H1 (cell line): ENCODE measurements around the gene TFPT. TPM values are rescaled to one million over a fixed set of nuclear protein-coding genes. Genes with fewer than 3 reads are reported as not detected.

Experiments used
- CTCF ChIA-PET: fragments of 300-600 bp; sonication (Branson Sonifier 250); formaldehyde crosslinking; loops from one replicate; lab custom pipeline; 2021; ENCODE audit not compliant: partially characterized antibody; lab: Charles Lee
- POLR2A ChIA-PET: fragments of 300-600 bp; sonication (Branson Sonifier 250); formaldehyde crosslinking; loops from one replicate; lab custom pipeline; 2021; ENCODE audit warnings: inconsistent platforms; ENCODE audit not compliant: partially characterized antibody; lab: Charles Lee
- DNase-seq, 2 experiments: peaks; one replicate each; pipeline versions ENCODE4 v3.0.0 to v3.0.0-alpha.2; 2010 to 2022; ENCODE audit warnings: low spot score in 2 of 2, low read depth in 1 of 2, mixed read lengths in 1 of 2
- FAIRE-seq: peaks from 2 replicates; lab custom pipeline; 2011; peaks lifted over from hg19 to GRCh38; lab: Jason Lieb, UNC
- H2AFZ ChIP-seq: 2 replicates; pipeline ENCODE4 v1.8.1; 2012; ENCODE audit warnings: low read length, inconsistent platforms
- H2AK5ac ChIP-seq: 2 replicates; pipeline ENCODE4 v1.6.1; 2013; ENCODE audit warnings: low read depth, low read length
- H2BK120ac ChIP-seq: replicated peaks from 2 replicates; pipeline ENCODE3; 2013; ENCODE audit warnings: low read depth, low read length, inconsistent platforms
- H2BK12ac ChIP-seq: 2 replicates; pipeline ENCODE4 v1.6.1; 2013; ENCODE audit warnings: low read depth, low read length
- H2BK15ac ChIP-seq: 2 replicates; pipeline ENCODE4 v1.6.1; 2013; ENCODE audit warnings: low read length
- H2BK20ac ChIP-seq: 2 replicates; pipeline ENCODE4 v1.6.1; 2013; ENCODE audit warnings: low read length
- H2BK5ac ChIP-seq: 2 replicates; pipeline ENCODE4 v1.6.1; 2013; ENCODE audit warnings: low read depth, low read length
- H3K14ac ChIP-seq: 2 replicates; pipeline ENCODE4 v1.6.1; 2013; ENCODE audit warnings: inconsistent platforms; ENCODE audit not compliant: insufficient read length
- H3K18ac ChIP-seq: 2 replicates; pipeline ENCODE4 v1.6.1; 2013; ENCODE audit warnings: low read length; ENCODE audit errors: extremely low read depth
- H3K23ac ChIP-seq: 2 replicates; pipeline ENCODE4 v1.6.1; 2013; ENCODE audit warnings: inconsistent platforms; ENCODE audit not compliant: insufficient read length
- H3K23me2 ChIP-seq: 2 replicates; pipeline ENCODE4 v1.6.1; 2013; ENCODE audit warnings: low read depth, low read length
- H3K27ac ChIP-seq: 2 replicates; pipeline ENCODE4 v1.6.1; 2011; ENCODE audit warnings: low read depth, low read length, inconsistent platforms
- H3K27me3 ChIP-seq, 4 experiments: replicated peaks in 1 of 4; 1 replicate in 1 of 4; 2 replicates in 3 of 4; pipeline versions ENCODE4 v1.6.1 to v1.8.1; 2011 to 2013; ENCODE audit warnings: low read length in 3 of 4, mild to moderate bottlenecking in 3 of 4, inconsistent platforms in 2 of 4, mixed read lengths in 2 of 4, moderate library complexity in 1 of 4; ENCODE audit not compliant: control insufficient read depth in 3 of 4, insufficient read depth in 3 of 4; ENCODE audit errors: extremely low read depth in 1 of 4
- H3K36me3 ChIP-seq, 4 experiments: 2 replicates each; pipeline versions ENCODE4 v1.6.1 to v1.8.1; 2011 to 2013; ENCODE audit warnings: mild to moderate bottlenecking in 4 of 4, low read length in 3 of 4, moderate library complexity in 2 of 4, control low read depth in 1 of 4, inconsistent platforms in 1 of 4; ENCODE audit not compliant: insufficient read depth in 4 of 4, control insufficient read depth in 2 of 4
- H3K4ac ChIP-seq: replicated peaks from 2 replicates; pipeline ENCODE3; 2013; ENCODE audit warnings: low read length, low read depth, mixed read lengths, inconsistent platforms; ENCODE audit not compliant: insufficient read length
- H3K4me1 ChIP-seq, 4 experiments: replicated peaks in 1 of 4; 1 replicate in 1 of 4; 2 replicates in 3 of 4; pipeline versions ENCODE4 v1.6.1 to v1.8.1; 2011 to 2013; ENCODE audit warnings: low read length in 3 of 4, inconsistent platforms in 2 of 4, mixed read lengths in 1 of 4; ENCODE audit not compliant: insufficient read depth in 4 of 4, control insufficient read depth in 3 of 4
- H3K4me2 ChIP-seq, 2 experiments: 2 replicates each; pipeline versions ENCODE4 v1.6.1 to v1.8.1; 2011 to 2013; ENCODE audit warnings: low read depth in 2 of 2, low read length in 2 of 2, control low read depth in 1 of 2, inconsistent platforms in 1 of 2, mild to moderate bottlenecking in 1 of 2; ENCODE audit not compliant: insufficient read depth in 1 of 2
- H3K4me3 ChIP-seq, 4 experiments: fragments of 200-600, 300-600 bp in 1 of 4; sonication (generic), shearing (Covaris generic), sonication (Bioruptor Twin) in 1 of 4; 2 replicates each; pipeline versions ENCODE4 v1.5.1 to v1.8.1; 2011 to 2016; ENCODE audit warnings: low read length in 4 of 4, low read depth in 3 of 4, control low read depth in 2 of 4, inconsistent platforms in 2 of 4, mild to moderate bottlenecking in 2 of 4, mixed read lengths in 1 of 4, moderate library complexity in 1 of 4; ENCODE audit not compliant: insufficient read depth in 2 of 4; ENCODE audit errors: extremely low read depth in 1 of 4
- H3K56ac ChIP-seq: replicated peaks from 2 replicates; pipeline ENCODE3; 2013; ENCODE audit warnings: low read depth, mild to moderate bottlenecking, mixed read lengths, low read length, inconsistent platforms; ENCODE audit not compliant: insufficient read length
- H3K79me1 ChIP-seq: 2 replicates; pipeline ENCODE4 v1.6.1; 2013; ENCODE audit warnings: low read depth, low read length, control low read depth
- H3K79me2 ChIP-seq, 2 experiments: 2 replicates each; pipeline versions ENCODE4 v1.6.1 to v1.8.1; 2012 to 2013; ENCODE audit warnings: low read length in 2 of 2, mild to moderate bottlenecking in 2 of 2, inconsistent platforms in 1 of 2; ENCODE audit not compliant: insufficient read depth in 2 of 2, control insufficient read depth in 1 of 2
- H3K9ac ChIP-seq, 4 experiments: replicated peaks in 1 of 4; 1 replicate in 1 of 4; 2 replicates in 3 of 4; pipeline versions ENCODE4 v1.6.1 to v1.8.1; 2011 to 2013; ENCODE audit warnings: low read depth in 3 of 4, low read length in 3 of 4, control low read depth in 2 of 4, mild to moderate bottlenecking in 2 of 4, moderate library complexity in 2 of 4, inconsistent platforms in 1 of 4; ENCODE audit errors: extremely low read depth in 1 of 4
- H3K9me3 ChIP-seq, 2 experiments: 2 replicates each; pipeline versions ENCODE4 v1.6.1 to v1.8.1; 2012 to 2013; ENCODE audit warnings: mild to moderate bottlenecking in 2 of 2, moderate library complexity in 2 of 2, control low read depth in 1 of 2, inconsistent platforms in 1 of 2, low read depth in 1 of 2, low read length in 1 of 2, mixed read lengths in 1 of 2; ENCODE audit not compliant: insufficient read depth in 2 of 2
- H4K20me1 ChIP-seq, 2 experiments: replicated peaks in 1 of 2; 2 replicates each; pipeline versions ENCODE3 to v1.8.1; 2011 to 2013; ENCODE audit warnings: inconsistent platforms in 2 of 2, low read length in 2 of 2, mild to moderate bottlenecking in 1 of 2; ENCODE audit not compliant: insufficient read depth in 2 of 2, control insufficient read depth in 1 of 2
- H4K5ac ChIP-seq: 2 replicates; pipeline ENCODE4 v1.6.1; 2013; ENCODE audit warnings: low read length, low read depth, mixed read lengths, inconsistent platforms; ENCODE audit not compliant: insufficient read length
- H4K8ac ChIP-seq: 2 replicates; pipeline ENCODE4 v1.8.0; 2013; ENCODE audit warnings: mild to moderate bottlenecking, moderate library complexity, low read length, inconsistent platforms; ENCODE audit not compliant: insufficient read depth; ENCODE audit errors: extremely low read depth
- H4K91ac ChIP-seq: replicated peaks from 2 replicates; pipeline ENCODE3; 2013; ENCODE audit warnings: low read length, mixed read lengths, inconsistent platforms; ENCODE audit not compliant: insufficient read length
- RNF2 ChIP-seq: fragments of 200-900, 300-1000 bp; sonication (generic); IDR thresholded peaks from 2 replicates; pipeline ENCODE4 v1.7.1; 2016; ENCODE audit warnings: borderline replicate concordance, low read depth, mild to moderate bottlenecking, antibody characterized with exemption, low read length; ENCODE audit not compliant: poor library complexity, severe bottlenecking; ENCODE audit errors: missing control alignments
- TCF12 ChIP-seq: IDR thresholded peaks from 2 replicates; pipeline ENCODE4 v1.6.1; 2011; ENCODE audit warnings: low read depth, mild to moderate bottlenecking, low read length
- WGBS, 2 experiments: shearing (Covaris generic) in 1 of 2; methylation state at CpG; one replicate each; pipeline versions ENCODE4 v1.1.6 to v1.1.7; 2013 to 2015; ENCODE audit warnings: low lambda C conversion rate in 2 of 2, mixed read lengths in 2 of 2, inconsistent platforms in 1 of 2, low coverage in 1 of 2, missing lambda C conversion rate in 1 of 2; ENCODE audit not compliant: insufficient replicate concordance in 2 of 2, insufficient coverage in 1 of 2, insufficient read length in 1 of 2; ENCODE audit errors: extremely low coverage in 1 of 2, missing lambda C conversion rate in 1 of 2; 5-methylcytosine and 5-hydroxymethylcytosine counted together
- polyA plus RNA-seq, 7 experiments: library from polyadenylated mRNA; depleted of rRNA in 3 of 7; stranded (reverse) in 5 of 7; unstranded in 2 of 7; fragments of >200 nt in 5 of 7; fragments of 200-250 nt in 2 of 7; gene quantifications; 1 replicate in 5 of 7; 2 replicates in 1 of 7; 4 replicates in 1 of 7; pipeline versions ENCODE4 v1.2.1 to v1.2.3, GENCODE V29; 2011 to 2013; ENCODE audit warnings: missing spikeins in 2 of 7, mixed read lengths in 2 of 7
- total RNA-seq: library from RNA; stranded (reverse); fragmentation: NEBNext Ultra II Directional; extraction: Animal tissue kit (Norgen Biotek cat#: 25700); gene quantifications from 2 replicates; pipeline ENCODE4 v1.2.1, GENCODE V29; 2021

Gene TFPT
- total and polyA plus RNA-seq, 2 of the 8 experiments (the other 6 are each of a cell fraction or from before 2014, with no cell fraction given) = 10.4 to 17.7 TPM

- H2AFZ ChIP-seq = no peak overlapping the region
- H2AK5ac ChIP-seq = no peak overlapping the region
- WGBS, 2 experiments = 83% methylated on average over 5 of the region's 9 CpGs; no CpG with 5 or more reads in 1 of the 2 experiments
- H3K23me2 ChIP-seq = no peaks in the 10 kb centered on the region
- H2BK15ac ChIP-seq = no peak overlapping the region
- H4K8ac ChIP-seq = no peak overlapping the region
- no peaks in the 10 kb centered on the region for H3K79me2 ChIP-seq
- H2BK20ac ChIP-seq = no peak overlapping the region
- no peaks in the 10 kb centered on the region for H3K79me1 ChIP-seq
- H3K9me3 ChIP-seq = no peaks in the 10 kb centered on the region
- H2BK12ac ChIP-seq = no peak overlapping the region
- H3K27me3 ChIP-seq = no peaks in the 10 kb centered on the region
- POLR2A ChIA-PET = interaction anchor here (0.6 to 1.2 kb wide), 4 partner anchors 9 to 81 kb away, joined by 3 to 5 read pairs (median 4); no protein-coding TSS in a partner anchor
- FAIRE-seq (no peak), DNase-seq (no peak)
- CTCF ChIA-PET = no interaction called here
- H3K56ac ChIP-seq = no peak overlapping the region
- H3K27ac ChIP-seq = no peak overlapping the region
- no peak overlapping the region for H4K91ac ChIP-seq
- H3K36me3 ChIP-seq = no peaks in the 10 kb centered on the region
- no peak for TF ChIP-seq TCF12
- TF ChIP-seq RNF2 = no peak
- H3K4me3 ChIP-seq = no peak overlapping the region
- H3K4me1 ChIP-seq = no peaks in the 10 kb centered on the region
- no peak overlapping the region for H3K4ac ChIP-seq
- H3K23ac ChIP-seq = no peak overlapping the region
- H3K4me2 ChIP-seq = no peak overlapping the region
- no peak overlapping the region for H3K14ac ChIP-seq
- no peaks in the 10 kb centered on the region for H4K20me1 ChIP-seq
- no peak overlapping the region for H2BK5ac ChIP-seq
- H4K5ac ChIP-seq = no peak overlapping the region
- no peak overlapping the region for H3K9ac ChIP-seq
- no peak overlapping the region for H3K18ac ChIP-seq
- no peak overlapping the region for H2BK120ac ChIP-seq
Measured at GRCh38 chr19:54062643-54063042, 52.8 kb downstream of the TFPT start.

Other genes starting within 250 kb of the TFPT start
- gene MYADM, start 247.8 kb downstream of the TFPT start, total RNA-seq = 70.1 and 70.5 TPM in 2 replicates
- gene MYADM, start 247.8 kb downstream of the TFPT start, polyA plus RNA-seq (2011; rRNA removed) = 74.2 and 122 TPM in 2 replicates
- 10.6 and 12.4 TPM in 2 replicates for gene PRKCG, start 233.5 kb downstream of the TFPT start, total RNA-seq
- gene PRKCG, start 233.5 kb downstream of the TFPT start, polyA plus RNA-seq (2011; rRNA removed) = 6.1 and 14.0 TPM in 2 replicates
- 28.9 and 29.9 TPM in 2 replicates for gene CACNG7, start 206.4 kb downstream of the TFPT start, total RNA-seq
- 69.8 and 127 TPM in 2 replicates for gene CACNG7, start 206.4 kb downstream of the TFPT start, polyA plus RNA-seq (2011; rRNA removed)
- gene CACNG8, start 152.7 kb downstream of the TFPT start, total RNA-seq = 4.5 and 5.7 TPM in 2 replicates
- 0.41 and 0.93 TPM in 2 replicates for gene CACNG8, start 152.7 kb downstream of the TFPT start, polyA plus RNA-seq (2011; rRNA removed)
- 1.2 and 1.4 TPM in 2 replicates for gene CACNG6, start 124.0 kb downstream of the TFPT start, total RNA-seq
- gene CACNG6, start 124.0 kb downstream of the TFPT start, polyA plus RNA-seq (2011; rRNA removed) = 1.6 and 2.9 TPM in 2 replicates
- gene VSTM1, start 51.8 kb downstream of the TFPT start, total RNA-seq = 0.65 TPM in 1 of 2 replicates, not detected in the other
- gene VSTM1, start 51.8 kb downstream of the TFPT start, polyA plus RNA-seq (2011; rRNA removed) = 0.12 and 0.17 TPM in 2 replicates
- not detected in 2 replicates for gene TARM1, start 34.3 kb downstream of the TFPT start, total RNA-seq
- not detected in 2 replicates for gene TARM1, start 34.3 kb downstream of the TFPT start, polyA plus RNA-seq (2011; rRNA removed)
- gene OSCAR, start 14.9 kb downstream of the TFPT start, total RNA-seq = 0.90 and 1.1 TPM in 2 replicates
- gene OSCAR, start 14.9 kb downstream of the TFPT start, polyA plus RNA-seq (2011; rRNA removed) = 1.1 and 2.2 TPM in 2 replicates
- gene NDUFA3, start 12.8 kb downstream of the TFPT start, total RNA-seq = 175 and 177 TPM in 2 replicates
- 208 and 294 TPM in 2 replicates for gene NDUFA3, start 12.8 kb downstream of the TFPT start, polyA plus RNA-seq (2011; rRNA removed)
- 89.5 and 97.4 TPM in 2 replicates for gene PRPF31, start 97 bp upstream of the TFPT start, total RNA-seq
- gene PRPF31, start 97 bp upstream of the TFPT start, polyA plus RNA-seq (2011; rRNA removed) = 51.1 and 67.1 TPM in 2 replicates
- gene CNOT3, start 22.1 kb upstream of the TFPT start, total RNA-seq = 82.9 and 86.4 TPM in 2 replicates
- 21.2 and 44.0 TPM in 2 replicates for gene CNOT3, start 22.1 kb upstream of the TFPT start, polyA plus RNA-seq (2011; rRNA removed)
- gene LENG1, start 44.1 kb upstream of the TFPT start, total RNA-seq = 4.4 and 4.6 TPM in 2 replicates
- 1.2 and 1.5 TPM in 2 replicates for gene LENG1, start 44.1 kb upstream of the TFPT start, polyA plus RNA-seq (2011; rRNA removed)
- 5.5 and 6.8 TPM in 2 replicates for gene TMC4, start 57.5 kb upstream of the TFPT start, total RNA-seq
- 6.3 and 12.8 TPM in 2 replicates for gene TMC4, start 57.5 kb upstream of the TFPT start, polyA plus RNA-seq (2011; rRNA removed)
- 90.9 and 103 TPM in 2 replicates for gene MBOAT7, start 73.9 kb upstream of the TFPT start, total RNA-seq
- 85.5 and 147 TPM in 2 replicates for gene MBOAT7, start 73.9 kb upstream of the TFPT start, polyA plus RNA-seq (2011; rRNA removed)
- 22.5 and 24.2 TPM in 2 replicates for gene TSEN34, start 75.7 kb upstream of the TFPT start, total RNA-seq
- gene TSEN34, start 75.7 kb upstream of the TFPT start, polyA plus RNA-seq (2011; rRNA removed) = 52.3 and 55.4 TPM in 2 replicates
- gene RPS9, start 85.2 kb upstream of the TFPT start, total RNA-seq = 1,609 and 1,661 TPM in 2 replicates
- gene RPS9, start 85.2 kb upstream of the TFPT start, polyA plus RNA-seq (2011; rRNA removed) = 4,172 and 4,900 TPM in 2 replicates
- gene LILRB3, start 107.3 kb upstream of the TFPT start, total RNA-seq = not detected in 2 replicates
- not detected in 2 replicates for gene LILRB3, start 107.3 kb upstream of the TFPT start, polyA plus RNA-seq (2011; rRNA removed)
- not detected in 2 replicates for gene LILRA6, start 127.1 kb upstream of the TFPT start, total RNA-seq
- gene LILRA6, start 127.1 kb upstream of the TFPT start, polyA plus RNA-seq (2011; rRNA removed) = not detected in 2 replicates
- not detected in 2 replicates for gene LILRB5, start 141.6 kb upstream of the TFPT start, total RNA-seq
- 0.05 and 0.06 TPM in 2 replicates for gene LILRB5, start 141.6 kb upstream of the TFPT start, polyA plus RNA-seq (2011; rRNA removed)
- not detected in 2 replicates for gene LILRB2, start 165.5 kb upstream of the TFPT start, total RNA-seq
- gene LILRB2, start 165.5 kb upstream of the TFPT start, polyA plus RNA-seq (2011; rRNA removed) = not detected in 2 replicates
- gene LILRA5, start 197.5 kb upstream of the TFPT start, total RNA-seq = not detected in 2 replicates
- not detected in 2 replicates for gene LILRA5, start 197.5 kb upstream of the TFPT start, polyA plus RNA-seq (2011; rRNA removed)
- gene LILRA4, start 223.5 kb upstream of the TFPT start, total RNA-seq = not detected in 2 replicates
- gene LILRA4, start 223.5 kb upstream of the TFPT start, polyA plus RNA-seq (2011; rRNA removed) = not detected in 2 replicates
- not detected in 2 replicates for gene LAIR1, start 249.3 kb upstream of the TFPT start, total RNA-seq
- gene LAIR1, start 249.3 kb upstream of the TFPT start, polyA plus RNA-seq (2011; rRNA removed) = 0.13 and 0.18 TPM in 2 replicates